GM21447 (cell line): ENCODE measurements around the gene CYP2J2.
"Not testable (repeated sequence)": the region's sequence is repeated elsewhere in the genome, so short reads cannot be mapped to it uniquely, and the experiment has no call there.

Experiments
- ATAC-seq: cut with Tn5 transposase; IDR thresholded peaks from one replicate; pipeline ENCODE4 v1.9.1; 2021; ENCODE audit not compliant: unreplicated experiment

Gene CYP2J2

DNA sequence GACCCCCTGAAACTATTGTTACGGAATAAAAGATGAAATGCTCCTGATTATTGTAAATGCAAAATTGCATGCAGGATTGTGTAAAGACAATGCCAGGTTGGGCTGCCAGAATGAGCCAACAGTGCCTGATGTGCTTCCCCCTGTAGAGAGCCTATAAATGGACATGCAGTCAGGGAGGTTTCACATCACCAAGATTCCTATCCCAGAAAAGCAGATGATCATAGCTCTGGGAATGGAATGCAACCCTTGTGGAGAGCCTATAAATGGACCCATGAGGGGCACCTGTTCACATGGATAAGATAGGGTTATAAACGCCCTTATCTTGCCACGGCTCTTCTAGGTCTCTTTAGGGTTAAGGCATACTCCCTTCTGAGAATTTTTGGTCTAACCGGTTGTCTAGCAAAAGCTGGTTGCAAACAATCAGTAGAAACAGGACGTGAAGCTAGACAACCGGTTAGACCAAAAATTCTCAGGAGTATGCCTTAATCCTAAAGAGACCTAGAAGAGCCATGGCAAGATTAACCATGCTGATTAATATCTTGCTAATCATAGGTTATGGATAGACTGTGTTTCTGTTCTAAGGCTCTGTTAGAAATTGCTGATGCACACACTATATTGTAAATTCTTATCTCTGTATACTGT is 5.2 kb downstream of the CYP2J2 start:
- not testable (repeated sequence) for ATAC-seq

DNA sequence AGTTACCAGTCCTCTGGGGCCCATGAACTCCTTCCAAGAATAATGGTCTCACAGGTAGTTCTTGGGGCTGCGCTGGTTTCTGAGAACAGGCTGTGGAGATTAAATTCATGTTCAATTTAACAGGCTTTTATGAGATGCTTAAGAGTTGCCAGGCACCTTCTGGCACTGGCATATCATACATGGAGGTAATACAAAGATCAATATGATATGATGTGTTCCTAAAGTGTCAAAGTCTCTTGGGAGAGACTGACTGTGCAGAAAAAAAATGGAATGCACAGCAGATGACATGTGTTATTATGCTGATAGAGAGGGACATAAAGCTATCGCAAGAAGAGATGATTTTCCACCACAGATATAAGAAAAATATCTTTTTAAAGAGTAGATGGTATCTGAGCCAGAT is 6.8 kb downstream of the CYP2J2 start:
- ATAC-seq, result no peak

DNA sequence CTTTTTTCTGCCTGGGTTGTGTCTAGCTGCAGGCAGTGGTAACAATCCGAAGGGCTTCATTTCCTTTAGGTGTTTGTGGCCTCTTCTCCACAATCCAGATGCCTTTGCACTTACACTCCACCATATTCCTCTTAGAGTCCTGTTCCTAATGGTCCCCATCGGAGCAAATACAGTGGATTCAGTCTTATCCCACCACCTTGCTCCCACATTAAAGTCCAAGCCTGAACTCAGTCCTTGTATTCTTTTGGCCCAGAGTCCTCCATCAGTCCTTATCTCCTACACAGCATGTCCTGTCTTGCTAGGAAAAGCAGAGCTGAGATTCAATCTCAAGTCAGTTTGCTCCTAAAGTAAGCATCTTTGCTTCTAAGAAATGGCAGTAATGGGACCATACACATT is 8.8 kb downstream of the CYP2J2 start:
- no peak for ATAC-seq

DNA sequence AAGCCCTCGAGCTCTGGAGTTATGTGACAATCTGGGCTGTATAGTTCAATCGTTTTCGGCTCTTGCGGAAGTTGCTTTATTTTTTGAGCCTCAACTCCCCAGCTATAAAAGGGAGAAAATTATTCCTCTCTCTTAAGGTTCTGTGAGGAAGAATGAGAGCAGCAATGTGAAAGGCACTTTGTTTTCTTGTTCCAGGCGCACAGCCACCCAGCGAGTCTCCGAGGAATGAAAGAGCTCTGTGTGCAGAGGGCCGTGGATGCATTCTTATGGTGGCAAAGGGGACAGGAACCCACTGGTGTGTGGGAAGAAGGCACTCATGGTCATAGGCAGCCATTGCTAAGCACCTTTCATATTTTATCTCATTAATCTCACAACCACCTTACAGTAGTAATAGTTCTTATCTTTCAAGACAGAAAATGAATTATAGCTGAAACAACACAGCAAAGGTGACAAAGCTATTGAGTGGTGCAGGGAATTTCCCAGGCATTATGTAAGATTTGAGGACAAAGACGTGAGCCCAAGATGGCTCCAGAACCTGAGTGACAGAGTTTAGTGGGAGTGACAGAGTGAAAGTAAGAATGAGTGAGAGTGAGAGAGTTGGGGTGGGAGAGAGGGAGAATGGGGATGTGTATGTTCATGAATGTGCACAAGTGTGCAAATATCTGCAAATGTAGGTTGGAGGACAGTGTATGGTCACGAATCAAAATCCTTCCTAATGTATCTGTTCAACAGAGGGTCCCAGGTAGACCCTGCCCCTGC is 9.4 kb downstream of the CYP2J2 start:
- ATAC-seq, result no peak

DNA sequence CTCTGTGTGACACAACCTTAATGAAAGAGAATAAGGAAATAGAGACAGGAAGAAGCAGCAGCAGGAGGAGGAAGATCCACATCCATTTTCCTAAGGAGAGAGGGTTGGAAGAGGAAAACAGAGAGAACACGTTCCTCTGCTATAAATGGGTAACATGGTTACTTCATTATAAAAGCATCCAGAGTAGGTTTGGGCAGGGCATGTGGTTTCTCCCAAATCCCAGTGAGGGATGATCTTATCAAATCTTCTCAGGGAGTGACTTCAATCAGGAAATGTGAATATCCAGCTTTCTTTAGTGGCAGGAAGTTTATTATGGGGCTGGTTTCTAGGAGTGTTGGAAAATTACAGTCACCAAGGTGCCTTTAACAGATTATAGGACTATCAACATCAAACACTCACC is 11.1 kb downstream of the CYP2J2 start:
- ATAC-seq, result no peak

DNA sequence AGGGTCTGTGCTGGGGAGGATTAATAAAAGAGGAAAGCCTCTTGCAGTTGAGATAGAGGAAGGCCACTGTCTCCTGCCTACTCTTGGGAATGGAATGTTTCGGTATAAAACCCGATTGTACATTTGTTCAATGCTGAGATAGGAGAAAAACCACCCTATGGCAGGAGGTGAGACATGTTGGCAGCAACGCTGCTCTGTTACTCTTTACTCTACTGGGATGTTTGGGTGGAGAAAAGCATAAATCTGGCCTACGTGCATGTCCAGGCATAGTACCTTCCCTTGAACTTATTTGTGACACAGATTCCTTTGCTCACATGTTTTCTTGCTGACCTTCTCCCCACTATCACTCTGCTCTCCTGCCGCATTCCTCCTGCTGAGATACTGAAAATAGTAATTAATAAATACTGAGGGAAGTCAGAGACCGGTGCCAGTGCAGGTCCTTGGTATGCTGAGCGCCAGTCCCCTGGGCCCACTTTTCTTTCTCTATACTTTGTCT is 11.7 kb downstream of the CYP2J2 start:
- not testable (repeated sequence) for ATAC-seq

DNA sequence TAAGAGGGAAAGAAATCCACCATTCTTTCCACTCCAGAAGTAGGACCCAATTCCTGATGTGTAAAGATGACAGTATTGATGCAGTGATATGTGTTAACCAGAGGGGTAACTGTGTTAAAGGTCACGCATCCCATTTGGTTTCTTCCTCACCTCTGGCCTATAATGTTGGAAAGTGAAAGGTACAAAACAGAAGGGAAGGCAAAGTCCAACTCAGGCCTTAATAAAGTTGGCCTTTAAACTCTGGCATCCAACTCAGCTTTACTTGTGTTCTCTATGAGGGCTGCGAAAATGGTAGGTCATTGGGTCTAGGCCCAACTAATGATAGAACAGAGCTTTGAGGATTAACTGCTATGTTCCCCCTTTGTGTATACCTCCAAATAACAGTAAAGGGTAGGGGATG is 17.9 kb downstream of the CYP2J2 start:
- no peak for ATAC-seq

DNA sequence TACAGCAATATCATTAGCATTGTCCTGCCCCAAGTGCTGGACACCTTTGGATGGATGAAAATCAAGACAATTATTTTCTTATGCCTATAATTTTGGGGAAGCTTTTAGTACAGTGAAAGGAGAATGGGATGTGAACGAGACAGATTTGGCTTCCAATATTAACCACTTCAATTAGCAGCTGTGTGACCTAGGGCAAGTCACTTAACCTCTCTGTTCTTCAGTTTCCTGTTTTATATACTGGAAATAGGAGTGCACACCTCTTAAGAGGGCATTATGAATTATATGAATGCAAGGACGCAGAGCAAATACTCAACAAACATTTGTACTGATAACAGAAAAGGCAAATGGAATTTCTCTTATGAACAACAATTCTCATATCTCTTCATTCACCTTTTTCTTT is 18.5 kb downstream of the CYP2J2 start:
- ATAC-seq, result no peak

DNA sequence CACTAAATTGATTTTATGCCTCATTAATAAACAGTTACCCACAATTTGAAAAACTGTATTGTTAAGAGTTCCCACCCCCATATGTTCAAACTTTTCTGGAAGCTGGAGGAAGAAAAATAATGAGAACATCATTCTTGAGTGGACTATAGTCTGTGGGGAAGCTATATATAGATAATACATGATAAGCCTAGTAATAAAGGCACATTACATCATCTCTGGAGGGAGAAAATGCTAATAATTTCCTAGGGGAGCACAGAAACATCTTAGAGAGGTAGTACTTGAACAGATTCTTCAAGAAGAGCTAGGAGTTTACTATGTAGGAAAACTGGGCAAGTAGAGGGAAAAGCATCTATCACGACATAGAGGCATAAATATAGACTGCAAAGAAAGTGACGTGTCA is 19.6 kb downstream of the CYP2J2 start:
- ATAC-seq, result no peak

DNA sequence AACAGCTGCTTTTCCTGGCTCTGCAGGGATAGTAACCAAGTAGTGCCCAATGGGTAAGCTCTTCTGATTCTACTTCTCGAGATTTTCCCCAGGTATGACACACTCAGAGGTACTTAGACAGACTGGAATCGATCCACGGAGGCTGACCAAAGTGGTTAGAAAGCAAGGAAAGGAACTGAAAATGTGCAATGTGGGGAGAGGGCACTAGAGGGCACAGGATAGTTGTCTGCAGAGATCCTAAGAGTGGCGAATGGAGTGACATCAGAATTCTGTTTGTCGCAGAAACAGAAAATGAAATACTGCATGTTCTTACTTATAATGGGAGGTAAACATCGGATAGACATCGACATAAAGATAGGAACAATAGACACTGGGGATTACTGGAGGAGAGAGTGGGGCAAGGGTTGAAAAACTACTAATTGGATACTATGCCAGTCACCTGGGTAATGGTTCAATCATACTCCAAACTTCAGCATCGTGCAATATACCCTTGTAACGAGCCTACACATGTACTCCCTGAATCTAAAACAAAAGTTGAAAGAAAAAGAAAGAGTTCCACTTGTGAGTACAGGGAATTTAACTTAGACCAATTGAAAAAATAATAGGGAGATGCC is 23.3 kb downstream of the CYP2J2 start:
- ATAC-seq, result no peak

DNA sequence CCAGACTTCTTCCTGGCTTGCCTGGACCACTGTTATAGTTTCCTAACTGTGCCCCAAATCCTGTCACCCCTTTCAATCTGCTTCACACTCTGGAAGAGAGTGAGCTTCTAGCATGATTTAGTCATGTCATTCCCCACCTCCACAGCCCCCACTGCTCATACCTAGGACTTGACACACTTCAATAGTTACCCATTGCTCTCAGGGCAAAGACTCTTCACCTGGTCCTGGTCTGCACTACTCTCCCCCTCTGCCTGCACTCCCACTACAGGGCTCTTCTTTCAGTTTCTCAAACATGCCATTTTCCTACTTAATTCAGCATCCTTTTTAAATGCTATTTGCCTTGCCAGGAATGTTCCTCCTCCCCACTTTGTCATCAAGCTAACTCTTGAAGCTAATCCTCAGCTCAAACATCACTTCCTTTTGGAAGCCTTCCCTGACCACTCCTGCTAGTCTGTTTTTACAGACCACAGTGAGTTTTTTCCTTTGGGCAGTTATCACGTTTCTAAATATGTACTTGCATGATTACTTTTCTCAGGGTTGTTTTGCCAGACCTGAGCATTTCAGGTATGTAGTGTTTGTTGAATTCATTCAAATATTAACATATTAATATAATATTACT is 24.7 kb downstream of the CYP2J2 start:
- ATAC-seq, result no peak

DNA sequence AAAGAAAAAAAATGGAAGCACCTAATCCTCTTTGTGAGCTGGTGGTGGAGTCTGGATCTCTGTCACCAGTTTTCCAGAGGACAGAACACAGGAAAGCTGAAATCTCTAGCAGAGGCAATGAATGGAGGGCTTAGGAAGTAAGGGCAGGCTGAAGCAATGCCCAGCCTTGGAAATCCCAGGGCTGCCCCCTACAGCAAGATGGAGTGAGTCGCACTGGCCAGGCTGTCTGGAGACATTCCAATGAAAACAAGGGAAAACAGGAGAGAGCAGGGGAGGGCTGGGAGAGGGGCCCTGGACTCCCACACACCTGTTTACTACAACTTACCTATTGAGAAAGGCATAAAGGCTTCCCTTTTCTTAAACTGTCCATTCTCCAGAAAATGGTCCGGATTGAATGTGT is 25.9 kb downstream of the CYP2J2 start:
- ATAC-seq, result no peak

DNA sequence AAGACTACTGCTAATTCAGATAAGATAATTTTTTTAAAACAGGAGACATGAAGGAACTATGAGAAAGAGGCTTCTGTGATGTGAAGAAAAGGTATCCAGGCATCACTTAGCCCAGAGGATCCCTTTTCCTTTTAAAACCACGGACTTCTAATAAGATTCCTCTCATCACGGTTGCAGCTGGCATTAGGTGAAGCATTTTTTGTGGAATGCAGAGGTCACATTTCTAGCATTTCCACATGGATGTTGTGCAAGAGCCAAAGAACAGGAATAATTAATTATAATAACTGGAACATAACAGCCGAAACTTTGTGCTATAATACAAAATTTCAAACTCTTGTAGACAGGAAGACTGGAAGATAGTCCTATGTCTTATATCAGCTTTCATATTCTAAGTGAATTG is 27.6 kb downstream of the CYP2J2 start:
- no peak for ATAC-seq

DNA sequence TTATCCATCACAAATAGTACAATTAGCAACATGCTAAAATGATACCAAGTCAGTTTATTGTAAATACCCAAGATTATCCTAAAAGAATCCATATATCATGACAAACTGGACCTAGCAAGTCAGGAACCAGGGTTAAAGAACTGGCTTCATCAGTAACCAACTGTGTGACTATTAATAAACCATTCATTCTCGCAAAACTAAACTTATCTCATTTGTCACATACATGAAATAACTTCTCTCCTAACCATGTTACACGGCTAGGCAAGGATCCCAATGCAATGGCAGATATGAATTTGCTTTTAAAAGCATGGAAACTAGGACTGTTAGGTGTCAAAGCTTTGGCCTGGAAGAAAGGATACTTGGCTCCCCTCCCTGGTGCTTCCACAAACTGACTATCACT is 29.4 kb downstream of the CYP2J2 start:
- ATAC-seq, result no peak

DNA sequence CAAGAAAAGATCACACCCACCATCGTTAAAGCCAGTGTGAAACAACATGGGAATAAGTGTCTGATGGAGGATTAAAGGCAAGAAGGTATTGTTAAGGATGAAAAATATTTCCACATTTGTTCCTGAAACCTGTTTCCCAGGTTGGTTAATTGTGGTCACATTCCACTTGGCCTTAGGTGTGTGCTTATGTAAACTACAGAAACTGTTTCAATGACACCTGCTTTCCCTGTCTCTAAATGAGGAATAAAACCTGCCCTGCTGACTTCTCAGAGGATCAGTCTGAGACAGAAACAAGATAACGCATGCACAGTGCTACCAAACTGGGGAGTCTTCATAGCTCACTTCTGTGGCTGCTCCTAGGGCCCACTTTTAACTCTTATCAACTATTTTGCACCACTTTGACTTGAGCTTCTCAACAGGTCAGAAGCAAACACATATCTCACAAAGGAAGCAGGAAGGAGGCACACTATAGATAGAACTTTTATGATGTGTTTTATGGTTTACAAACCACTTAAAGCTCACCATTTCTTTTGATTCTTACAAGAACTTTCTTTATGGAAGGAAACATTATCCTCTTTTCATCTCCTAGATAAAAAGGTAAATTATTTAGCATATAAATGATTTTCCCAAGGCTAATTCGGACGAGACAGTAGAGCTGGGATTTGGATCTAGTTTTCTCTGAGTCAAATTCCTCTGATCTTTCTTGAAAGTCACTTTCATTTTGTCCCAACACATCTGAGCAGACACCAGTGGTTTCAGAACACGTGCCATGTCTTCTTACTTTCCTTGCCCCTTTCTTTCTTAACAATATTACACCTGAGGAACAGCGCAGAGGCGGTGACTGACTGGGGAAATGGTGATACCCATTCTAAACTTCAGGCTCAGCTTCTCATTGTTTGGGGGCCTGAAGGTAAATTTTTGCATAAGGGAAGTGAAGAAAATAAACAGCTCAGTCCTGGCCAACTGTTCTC is 33.4 kb downstream of the CYP2J2 start:
- no peak for ATAC-seq

DNA sequence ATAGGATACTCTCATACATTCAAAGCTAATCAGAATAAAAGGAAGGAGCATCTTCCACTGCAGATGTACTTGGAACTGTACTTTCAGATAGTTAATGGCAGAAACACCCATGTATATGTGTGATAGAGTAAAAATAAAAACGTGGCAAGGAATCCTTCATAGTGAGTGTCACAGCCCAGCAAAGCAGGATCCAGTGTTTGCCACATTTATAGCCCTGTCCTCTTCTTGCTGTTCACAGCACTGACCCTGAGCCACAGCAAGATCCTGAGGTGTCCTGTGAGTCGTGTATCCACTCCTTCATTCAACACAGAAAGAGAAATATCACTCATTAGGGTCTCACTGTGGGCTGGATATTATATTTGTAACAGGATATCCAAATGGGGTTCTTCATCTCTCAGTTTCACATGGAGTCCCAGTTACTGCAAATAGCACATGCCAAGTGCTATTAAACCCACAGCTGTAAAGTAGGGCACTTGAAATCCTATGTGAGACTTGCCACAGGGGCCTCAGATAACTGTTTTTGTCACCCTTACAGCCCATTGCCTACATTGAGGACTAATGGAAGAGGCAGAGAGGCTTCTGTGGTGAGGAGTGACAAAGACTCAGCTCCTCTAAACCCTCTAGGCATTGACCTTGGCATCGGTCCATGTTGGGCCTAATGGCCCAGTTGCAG is 41.3 kb downstream of the CYP2J2 start:
- no peak for ATAC-seq

DNA sequence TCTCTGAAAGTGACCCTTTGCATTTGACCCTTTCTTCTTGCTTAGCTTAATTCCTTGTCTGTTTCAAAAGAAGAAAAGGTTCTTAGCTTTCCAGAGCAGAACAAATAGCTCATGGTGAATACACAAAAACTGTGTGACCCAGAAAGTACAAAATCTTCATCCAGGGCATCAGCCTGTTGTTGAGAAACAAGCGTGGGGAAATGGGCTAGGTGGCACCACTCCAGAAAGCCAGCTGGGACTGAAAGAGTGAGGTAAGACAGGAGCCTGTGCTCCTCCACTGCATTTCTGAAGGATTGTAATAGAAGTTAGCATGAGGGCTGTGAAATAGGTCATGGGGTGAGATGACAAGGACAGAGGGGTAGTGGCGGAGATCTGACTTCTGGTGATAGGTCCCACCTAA is 45.8 kb downstream of the CYP2J2 start:
- ATAC-seq, result no peak

DNA sequence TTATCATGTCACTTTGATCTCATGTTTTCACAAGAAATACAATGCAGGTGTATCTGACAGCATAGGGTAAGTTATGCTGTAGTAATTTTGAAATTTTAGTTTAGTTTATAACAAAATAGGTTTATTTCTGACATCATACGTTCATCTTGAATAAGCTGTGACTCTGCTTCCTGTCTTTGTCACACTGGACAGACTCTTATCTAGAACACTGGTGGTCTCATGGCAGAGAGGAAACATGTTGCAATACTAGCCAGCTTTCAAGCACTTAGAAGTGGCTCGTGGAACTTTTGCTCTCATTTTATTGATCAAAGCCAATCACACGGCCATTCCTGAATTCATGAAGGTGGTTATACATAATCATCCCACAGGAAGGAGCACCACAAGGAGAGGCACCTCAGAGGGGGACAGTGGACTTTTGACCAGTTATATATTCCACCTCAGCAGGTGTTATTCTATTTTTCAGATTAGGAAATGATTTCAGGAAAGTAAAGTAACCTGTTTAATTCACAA is 46.5 kb downstream of the CYP2J2 start:
- no peak for ATAC-seq

DNA sequence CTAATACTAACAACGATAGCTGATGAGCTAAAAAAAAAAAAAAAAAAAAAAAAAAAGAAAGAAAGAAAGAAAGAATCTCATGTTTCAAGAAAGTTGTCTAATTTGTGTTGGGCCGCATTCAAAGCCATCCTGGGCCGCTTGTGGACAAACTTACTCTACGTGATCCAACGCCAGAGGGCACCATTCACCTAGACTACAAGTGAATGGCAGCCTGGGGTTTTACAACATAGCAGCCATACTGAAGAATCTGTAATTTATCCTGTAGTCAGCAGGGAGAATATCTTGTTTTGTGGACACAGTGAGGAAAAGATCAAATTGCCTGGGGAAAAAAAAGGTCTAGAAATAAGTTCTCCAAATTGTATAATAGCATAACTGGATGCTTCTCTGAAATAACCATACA is 47.0 kb downstream of the CYP2J2 start:
- ATAC-seq, result peak; percentile 55

DNA sequence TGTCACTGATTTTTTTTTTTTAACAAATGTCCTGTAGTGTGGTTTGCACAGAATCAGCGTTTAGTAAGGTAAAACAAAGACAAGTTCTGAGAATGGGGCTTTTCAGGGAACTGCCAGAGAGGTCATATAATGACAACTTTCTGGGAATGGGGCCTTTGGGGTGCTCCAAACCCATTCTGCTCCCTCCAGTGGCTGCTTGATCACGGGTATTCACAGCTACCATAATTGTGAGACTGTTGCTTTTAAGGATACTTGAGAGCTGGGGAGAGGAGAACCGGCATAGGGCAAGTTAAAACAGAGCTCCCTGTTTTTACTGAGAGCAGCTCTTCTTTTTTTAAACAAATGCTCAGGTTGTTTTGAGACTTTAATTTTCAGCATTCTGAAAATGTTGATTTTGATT is 48.2 kb downstream of the CYP2J2 start:
- ATAC-seq, result no peak
